Ishikawa (cell line): Measurements from ENCODE around the gene PCK1.

Source experiments
- CEBPB ChIP-seq: IDR thresholded peaks from 2 replicates; pipeline ENCODE4 v1.6.1; 2012
- CREB1 ChIP-seq: IDR thresholded peaks from 2 replicates; pipeline ENCODE4 v1.6.1; 2012; ENCODE audit warnings: low read depth
- EGR1 ChIP-seq: IDR thresholded peaks from 2 replicates; pipeline ENCODE4 v1.6.1; 2012
- EP300 ChIP-seq: IDR thresholded peaks from 2 replicates; pipeline ENCODE4 v1.6.1; 2012; ENCODE audit warnings: borderline replicate concordance
- FOXM1 ChIP-seq: IDR thresholded peaks from 2 replicates; pipeline ENCODE4 v1.6.1; 2012; ENCODE audit warnings: low read depth, borderline replicate concordance
- MAX ChIP-seq: IDR thresholded peaks from 2 replicates; pipeline ENCODE4 v1.6.1; 2012
- NFIC ChIP-seq: IDR thresholded peaks from 2 replicates; pipeline ENCODE4 v1.6.1; 2012
- RAD21 ChIP-seq: IDR thresholded peaks from 2 replicates; pipeline ENCODE4 v1.6.1; 2012; ENCODE audit warnings: low read depth
- REST ChIP-seq: IDR thresholded peaks from 2 replicates; pipeline ENCODE4 v1.6.1; 2012; ENCODE audit warnings: low read depth, mild to moderate bottlenecking
- TAF1 ChIP-seq: IDR thresholded peaks from 2 replicates; pipeline ENCODE4 v1.6.1; 2012; ENCODE audit warnings: low read depth, mild to moderate bottlenecking
- TCF12 ChIP-seq: IDR thresholded peaks from 2 replicates; pipeline ENCODE4 v1.6.1; 2012; ENCODE audit warnings: low read depth
- TEAD4 ChIP-seq: IDR thresholded peaks from 2 replicates; pipeline ENCODE4 v1.6.1; 2012
- USF1 ChIP-seq: IDR thresholded peaks from 2 replicates; pipeline ENCODE4 v1.6.1; 2012
- YY1 ChIP-seq: IDR thresholded peaks from 2 replicates; pipeline ENCODE4 v1.6.1; 2012; ENCODE audit warnings: low read depth
- ZBTB7A ChIP-seq: IDR thresholded peaks from 2 replicates; pipeline ENCODE4 v1.6.1; 2012; ENCODE audit warnings: low read depth

Gene PCK1

GRCh38 chr20:57529810-57530209 lies 31.1 kb upstream of the PCK1 start:
- TF ChIP-seq NFIC (no peak), EP300 (no peak), EGR1 (no peak), TCF12 (no peak), ZBTB7A (no peak), TEAD4 (no peak), CREB1 (no peak), FOXM1 (no peak), USF1 (no peak), YY1 (no peak), MAX (no peak), REST (no peak), CEBPB (no peak), RAD21 (no peak), TAF1 (no peak)

- TF ChIP-seq MAX: no peak
- no peak for TF ChIP-seq FOXM1
- no peak for TF ChIP-seq CEBPB
- no peak for TF ChIP-seq YY1
- no peak for TF ChIP-seq USF1
- TF ChIP-seq TEAD4: no peak
- TF ChIP-seq REST: no peak
- no peak for TF ChIP-seq TAF1
- TF ChIP-seq CREB1: no peak
- TF ChIP-seq TCF12: no peak
- TF ChIP-seq EGR1: no peak
These were observed 30.5 kb upstream of the PCK1 start for GRCh38 chr20:57530327-57530981.

- TF ChIP-seq NFIC: no peak
- no peak for TF ChIP-seq YY1
- no peak for TF ChIP-seq EP300
- TF ChIP-seq RAD21: no peak
- TF ChIP-seq FOXM1: no peak
- TF ChIP-seq EGR1: no peak
- no peak for TF ChIP-seq MAX
- TF ChIP-seq CREB1: no peak
- TF ChIP-seq USF1: no peak
- TF ChIP-seq REST: no peak
- TF ChIP-seq CEBPB: no peak
- no peak for TF ChIP-seq TEAD4
These were observed 28.8 kb upstream of the PCK1 start for GRCh38 chr20:57532104-57532503.

- no peak for TF ChIP-seq RAD21
- TF ChIP-seq CREB1: no peak
- TF ChIP-seq NFIC: no peak
- no peak for TF ChIP-seq MAX
- TF ChIP-seq TEAD4: no peak
- no peak for TF ChIP-seq EP300
- no peak for TF ChIP-seq USF1
- TF ChIP-seq YY1: no peak
- no peak for TF ChIP-seq FOXM1
- no peak for TF ChIP-seq CEBPB
- TF ChIP-seq EGR1: no peak
- TF ChIP-seq TAF1: no peak
- no peak for TF ChIP-seq TCF12
- no peak for TF ChIP-seq ZBTB7A
- TF ChIP-seq REST: no peak
These were observed 25.6 kb upstream of the PCK1 start for GRCh38 chr20:57535297-57535696.
